Mesenchymal stem cell (in vitro differentiated cells and primary cell): ENCODE data around the gene ARID5B.
A peak's percentile ranks its signal among the peaks of the same experiment; 100 is the strongest.

ENCODE experiments used
- DNase-seq: peaks from one replicate; pipeline ENCODE4 v3.0.0-alpha.2; 2013
- H2AFZ ChIP-seq: one replicate; pipeline ENCODE4 v1.6.1; 2013; ENCODE audit warnings: low read depth, mild to moderate bottlenecking, control low read depth, inconsistent platforms, low read length, moderate library complexity
- H2AK5ac ChIP-seq: 2 replicates; pipeline ENCODE4 v1.6.1; 2013; ENCODE audit warnings: low read length, moderate library complexity, mild to moderate bottlenecking, inconsistent platforms; ENCODE audit not compliant: severe bottlenecking
- H2BK120ac ChIP-seq: one replicate; pipeline ENCODE4 v1.6.1; 2013; ENCODE audit warnings: low read depth, mild to moderate bottlenecking, inconsistent platforms, low read length, moderate library complexity
- H2BK12ac ChIP-seq, 2 experiments: one replicate each; pipeline ENCODE4 v1.6.1; 2013; ENCODE audit warnings: inconsistent platforms in 2 of 2, low read length in 2 of 2, mild to moderate bottlenecking in 2 of 2, moderate library complexity in 2 of 2, control low read depth in 1 of 2
- H2BK15ac ChIP-seq: one replicate; pipeline ENCODE4 v1.6.1; 2013; ENCODE audit warnings: mild to moderate bottlenecking, low read depth, inconsistent platforms; ENCODE audit not compliant: poor library complexity, severe bottlenecking
- H2BK5ac ChIP-seq: 2 replicates; pipeline ENCODE4 v1.6.1; 2013; ENCODE audit warnings: low read depth, mild to moderate bottlenecking, low read length, control low read depth, inconsistent platforms; ENCODE audit not compliant: poor library complexity, severe bottlenecking
- H3K14ac ChIP-seq, 2 experiments: one replicate each; pipeline ENCODE4 v1.6.1; 2013; ENCODE audit warnings: inconsistent platforms in 2 of 2, low read length in 2 of 2, control low read depth in 1 of 2, mild to moderate bottlenecking in 1 of 2, moderate library complexity in 1 of 2
- H3K18ac ChIP-seq, 2 experiments: one replicate each; pipeline ENCODE4 v1.6.1; 2013; ENCODE audit warnings: inconsistent platforms in 2 of 2, low read length in 2 of 2, control low read depth in 1 of 2, low read depth in 1 of 2, mild to moderate bottlenecking in 1 of 2
- H3K23ac ChIP-seq, 2 experiments: one replicate each; pipeline ENCODE4 v1.6.1; 2013; ENCODE audit warnings: inconsistent platforms in 2 of 2, low read length in 2 of 2, mild to moderate bottlenecking in 2 of 2, moderate library complexity in 2 of 2, control low read depth in 1 of 2
- H3K27ac ChIP-seq: 2 replicates; pipeline ENCODE4 v1.5.1; 2013; ENCODE audit warnings: mild to moderate bottlenecking, moderate library complexity, low read length, control low read depth, inconsistent platforms; ENCODE audit not compliant: poor library complexity, severe bottlenecking
- H3K27me3 ChIP-seq, 2 experiments: 2 replicates each; pipeline versions ENCODE4 v1.6.1 to v1.7.0; 2013; ENCODE audit warnings: low read length in 2 of 2, mild to moderate bottlenecking in 2 of 2, moderate library complexity in 2 of 2, control low read depth in 1 of 2, inconsistent platforms in 1 of 2; ENCODE audit not compliant: control insufficient read depth in 1 of 2, insufficient read depth in 1 of 2
- H3K36me3 ChIP-seq, 2 experiments: 2 replicates each; pipeline versions ENCODE4 v1.6.1 to v1.7.0; 2013; ENCODE audit warnings: low read length in 2 of 2, control low read depth in 1 of 2, inconsistent platforms in 1 of 2, low read depth in 1 of 2, mild to moderate bottlenecking in 1 of 2; ENCODE audit not compliant: insufficient read depth in 2 of 2, control insufficient read depth in 1 of 2
- H3K4ac ChIP-seq, 2 experiments: one replicate each; pipeline ENCODE4 v1.6.1; 2013; ENCODE audit warnings: inconsistent platforms in 2 of 2, low read length in 2 of 2, mild to moderate bottlenecking in 2 of 2, moderate library complexity in 2 of 2, control low read depth in 1 of 2, low read depth in 1 of 2
- H3K4me1 ChIP-seq: 2 replicates; pipeline ENCODE4 v1.6.1; 2013; ENCODE audit warnings: low read depth, low read length, control low read depth; ENCODE audit not compliant: control insufficient read depth, insufficient read depth
- H3K4me2 ChIP-seq: 2 replicates; pipeline ENCODE4 v1.6.1; 2013; ENCODE audit warnings: low read length, mild to moderate bottlenecking, inconsistent platforms; ENCODE audit not compliant: poor library complexity, severe bottlenecking
- H3K4me3 ChIP-seq, 2 experiments: 2 replicates each; pipeline versions ENCODE4 v1.5.1 to v1.7.0; 2013; ENCODE audit warnings: low read length in 2 of 2, mild to moderate bottlenecking in 2 of 2, control low read depth in 1 of 2, low read depth in 1 of 2; ENCODE audit not compliant: insufficient read depth in 1 of 2
- H3K79me1 ChIP-seq: replicated peaks from 2 replicates; pipeline ENCODE4 v1.6.1; 2013; ENCODE audit warnings: mild to moderate bottlenecking, control low read depth, low read length, inconsistent platforms; ENCODE audit not compliant: poor library complexity, severe bottlenecking
- H3K9ac ChIP-seq: 2 replicates; pipeline ENCODE4 v1.7.0; 2013; ENCODE audit warnings: mild to moderate bottlenecking, low read length, moderate library complexity
- H3K9me3 ChIP-seq: 2 replicates; pipeline ENCODE4 v1.7.0; 2013; ENCODE audit warnings: mild to moderate bottlenecking, low read length; ENCODE audit not compliant: control insufficient read depth
- H4K8ac ChIP-seq: one replicate; pipeline ENCODE4 v1.6.1; 2013; ENCODE audit warnings: inconsistent platforms, mild to moderate bottlenecking, low read length, moderate library complexity
- H4K91ac ChIP-seq: one replicate; pipeline ENCODE4 v1.6.1; 2013; ENCODE audit warnings: mild to moderate bottlenecking, low read length, inconsistent platforms
- WGBS: methylation state at CpG from one replicate; pipeline ENCODE4 v1.1.7; 2013; ENCODE audit warnings: mixed read lengths; 5-methylcytosine and 5-hydroxymethylcytosine counted together

ARID5B gene

DNA sequence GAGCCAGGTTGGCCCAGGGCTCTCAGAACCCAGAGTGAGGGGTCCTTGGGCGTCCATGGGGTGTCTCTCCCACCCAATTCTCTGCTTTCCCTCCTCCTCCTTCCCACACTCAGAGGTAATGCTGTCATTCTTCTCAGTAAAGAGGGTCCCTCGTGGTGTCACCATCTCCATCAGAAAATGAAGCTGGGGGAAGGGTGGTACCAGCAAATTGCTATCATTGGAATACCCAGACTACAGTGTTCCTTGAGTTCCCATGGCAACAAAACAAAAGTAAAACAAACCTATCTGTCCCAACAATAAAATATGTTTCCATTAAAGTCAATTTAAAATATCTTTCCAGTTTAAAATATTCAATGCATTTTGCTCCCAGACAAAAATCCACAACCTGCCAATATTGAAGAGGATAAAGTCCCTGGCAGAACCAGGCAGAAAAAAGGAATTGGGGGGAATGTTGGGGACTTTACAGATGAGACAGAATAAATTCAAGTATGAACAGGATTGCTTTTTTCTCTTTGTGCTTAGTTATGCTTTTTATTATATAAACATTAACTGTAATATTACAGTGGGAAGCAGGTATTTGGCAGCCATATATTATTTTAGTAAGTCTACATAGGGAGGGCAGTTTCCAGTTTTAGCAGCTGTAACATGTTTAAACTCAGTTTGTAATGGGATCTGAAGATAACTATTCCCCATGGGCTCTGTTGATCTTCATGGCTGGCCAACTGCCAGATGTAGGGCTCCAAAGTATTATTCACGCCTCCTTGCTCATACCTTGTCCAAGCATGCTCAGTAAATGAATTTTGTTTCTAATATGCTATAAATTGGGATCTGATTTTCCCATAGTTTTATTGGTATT is 182.1 kb downstream of the ARID5B start:
- peak overlapping the region; percentile 67 for H2BK15ac ChIP-seq
- peak overlapping the region in 1 of 2 experiments; percentile 46 for H3K4me3 ChIP-seq
- peak overlapping the region; percentile 97 to 99 for H2BK12ac ChIP-seq
- no peak overlapping the region for H2AFZ ChIP-seq
- peak overlapping the region; percentile 89 to 96 for H3K18ac ChIP-seq
- H3K4me2 ChIP-seq, result peak overlapping the region; percentile 49
- H3K79me1 ChIP-seq, result peaks cover 16% of the 10 kb centered on the region
- peak overlapping the region; percentile 87 for H3K9ac ChIP-seq
- H3K27me3 ChIP-seq, result no peaks in the 10 kb centered on the region
- WGBS, result 56% methylated on average over 2 of the region's 3 CpGs
- H3K27ac ChIP-seq, result peak overlapping the region; percentile 85
- H3K4me1 ChIP-seq, result peaks cover 11% of the 10 kb centered on the region
- H2BK5ac ChIP-seq, result peak overlapping the region; percentile 51
- peak; percentile 79 for DNase-seq
- H2BK120ac ChIP-seq, result peak overlapping the region; percentile 78
- H3K14ac ChIP-seq, result peak overlapping the region in 1 of 2 experiments; percentile 76
- H3K23ac ChIP-seq, result no peak overlapping the region
- peak overlapping the region; percentile 70 for H4K8ac ChIP-seq
- peak overlapping the region; percentile 79 to 81 for H3K4ac ChIP-seq
- H3K36me3 ChIP-seq, result peaks cover 30 to 53% of the 10 kb centered on the region in 2 experiments
- H3K9me3 ChIP-seq, result no peaks in the 10 kb centered on the region
- H2AK5ac ChIP-seq, result peak overlapping the region; percentile 100
- peak overlapping the region; percentile 88 for H4K91ac ChIP-seq

- Histone ChIP-seq H3K9me3 (no peaks in the 10 kb centered on the region), H3K27ac (no peak overlapping the region), H2BK12ac (no peak overlapping the region), H4K8ac (no peak overlapping the region), H3K9ac (peak overlapping the region; percentile 87), H2AFZ (no peak overlapping the region), H3K14ac (no peak overlapping the region), H3K79me1 (peaks cover 14% of the 10 kb centered on the region), H3K36me3 (peaks cover 29 to 53% of the 10 kb centered on the region in 2 experiments), H2AK5ac (no peak overlapping the region), H3K23ac (no peak overlapping the region), H2BK120ac (no peak overlapping the region), H3K4me2 (no peak overlapping the region), H2BK15ac (no peak overlapping the region), H3K4me3 (no peak overlapping the region), H3K4ac (no peak overlapping the region), H2BK5ac (no peak overlapping the region), H3K18ac (no peak overlapping the region), H3K27me3 (no peaks in the 10 kb centered on the region), H4K91ac (no peak overlapping the region), H3K4me1 (peaks cover 11% of the 10 kb centered on the region)
- no peak for DNase-seq
- WGBS, result 100% methylated on average over 2 of the region's 2 CpGs
Measured at GRCh38 chr10:62084451-62084850, 183.0 kb downstream of the ARID5B start.

GRCh38 chr10:62085404-62085803 is 183.9 kb downstream of the ARID5B start:
- Histone ChIP-seq H2BK15ac (no peak overlapping the region), H3K4me2 (no peak overlapping the region), H3K27me3 (no peaks in the 10 kb centered on the region), H3K9ac (peak overlapping the region; percentile 87), H2AFZ (no peak overlapping the region), H3K4ac (no peak overlapping the region), H3K36me3 (peaks cover 23 to 53% of the 10 kb centered on the region in 2 experiments), H3K79me1 (peaks cover 9% of the 10 kb centered on the region), H3K4me3 (no peak overlapping the region), H3K18ac (no peak overlapping the region), H2BK5ac (no peak overlapping the region), H2AK5ac (no peak overlapping the region), H2BK120ac (no peak overlapping the region), H3K27ac (no peak overlapping the region), H4K8ac (no peak overlapping the region), H3K4me1 (peaks cover 8% of the 10 kb centered on the region), H3K23ac (no peak overlapping the region), H3K9me3 (no peaks in the 10 kb centered on the region), H3K14ac (no peak overlapping the region), H2BK12ac (no peak overlapping the region), H4K91ac (no peak overlapping the region)
- WGBS, result 100% methylated on average over 2 of the region's 2 CpGs
- no peak for DNase-seq

DNA sequence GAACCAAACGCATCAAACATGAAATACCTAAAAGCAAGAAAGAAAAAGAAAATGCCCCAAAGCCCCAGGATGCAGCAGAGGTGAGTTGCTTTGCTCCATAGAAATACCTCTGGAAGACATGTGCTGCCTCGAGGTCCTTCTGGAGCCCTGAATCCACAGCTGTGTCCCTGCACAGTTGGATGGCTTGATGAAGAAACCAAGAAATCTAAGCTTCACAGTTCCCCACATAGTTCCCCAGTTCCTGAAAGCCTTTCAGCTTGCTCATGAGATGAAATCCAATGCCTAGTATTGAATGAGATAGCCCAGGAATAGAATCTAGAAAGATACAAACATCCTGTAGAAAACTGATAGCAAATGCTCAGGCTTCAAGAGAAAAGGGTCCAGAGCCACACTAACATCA is 184.3 kb downstream of the ARID5B start:
- Histone ChIP-seq H3K9me3 (no peaks in the 10 kb centered on the region), H4K8ac (no peak overlapping the region), H2AK5ac (peak overlapping the region; percentile 35), H3K79me1 (peaks cover 9% of the 10 kb centered on the region), H3K27me3 (no peaks in the 10 kb centered on the region), H3K14ac (no peak overlapping the region), H3K4me3 (no peak overlapping the region), H3K27ac (no peak overlapping the region), H3K23ac (no peak overlapping the region), H2AFZ (no peak overlapping the region), H2BK120ac (no peak overlapping the region), H3K4ac (no peak overlapping the region), H2BK12ac (no peak overlapping the region), H3K4me2 (no peak overlapping the region), H3K18ac (no peak overlapping the region), H2BK15ac (no peak overlapping the region), H3K9ac (peak overlapping the region; percentile 26), H3K36me3 (peaks cover 24 to 55% of the 10 kb centered on the region in 2 experiments), H3K4me1 (peaks cover 7% of the 10 kb centered on the region), H2BK5ac (no peak overlapping the region), H4K91ac (no peak overlapping the region)
- no peak for DNase-seq
- WGBS, result 100% methylated on average over 2 of the region's 2 CpGs
